C4-2B (cell line): ENCODE data around the gene NR3C2.

Experiments used
- CTCF ChIP-seq: fragments of 450-650 bp; conservative IDR thresholded peaks from 2 replicates; pipeline ENCODE4 v1.5.1; 2017; ENCODE audit warnings: mild to moderate bottlenecking
- ZFX ChIP-seq: fragments of 450-650 bp; IDR thresholded peaks from 2 replicates; pipeline ENCODE4 v1.6.1; 2017

DNA sequence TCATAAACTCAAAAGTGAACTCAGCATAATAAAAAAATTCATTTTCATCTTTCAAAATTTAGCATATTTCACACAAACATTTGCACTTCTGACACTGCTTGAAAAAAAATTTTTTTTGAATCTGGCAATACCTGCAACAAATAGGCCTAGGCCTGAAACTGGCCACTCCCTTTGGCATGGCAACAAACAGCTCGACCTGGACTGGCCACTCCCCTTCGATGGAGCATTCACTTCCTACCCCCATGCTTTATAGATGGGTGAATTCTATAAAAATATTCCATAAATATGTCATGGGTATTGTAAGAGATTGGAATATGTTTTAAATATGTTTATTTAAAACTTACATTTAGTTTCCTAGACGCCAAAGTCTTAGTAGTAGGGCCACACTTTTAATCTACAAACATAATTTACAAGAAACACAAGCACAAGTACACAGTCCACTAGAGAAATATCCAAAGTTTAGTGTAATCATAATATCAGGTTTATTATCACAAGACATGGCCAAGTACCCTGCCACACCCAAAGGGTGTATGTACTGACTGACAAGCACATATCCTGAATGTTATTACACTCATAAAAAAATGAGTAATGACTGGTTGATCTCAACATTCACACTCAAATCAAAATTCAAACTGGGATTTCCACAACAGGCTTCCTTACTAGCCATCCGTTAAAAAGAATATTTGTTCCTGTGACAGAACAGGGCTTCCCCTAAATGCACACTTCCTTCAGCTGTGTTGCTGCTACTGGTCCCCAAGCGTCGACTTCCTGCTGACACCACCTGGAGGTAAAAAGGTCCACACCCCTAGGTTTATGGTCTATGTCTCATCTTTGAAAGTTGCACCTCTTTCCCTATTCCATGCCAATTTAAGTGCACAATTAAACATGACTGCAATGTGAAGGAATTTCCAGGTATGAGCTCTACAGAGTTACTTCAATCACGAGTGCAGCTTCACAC lies 271.5 kb downstream of the NR3C2 start:
- TF ChIP-seq CTCF = no peak
- no peak for TF ChIP-seq ZFX
